ENCODE measurements around the gene TXNL4A.
"Not testable (repeated sequence)": the region's sequence is repeated elsewhere in the genome, so short reads cannot be mapped to it uniquely, and the experiment has no call there.

The TXNL4A gene

GRCh38 chr18:80011496-80012137 lies 23.3 kb upstream of the TXNL4A start:
- H3K36me3 ChIP-seq (ENCODE audit: control insufficient read depth in 2 of 2, insufficient read depth in 1 of 2, low read length in 2 of 2); H3K9me3 ChIP-seq (ENCODE audit: control insufficient read depth, insufficient read depth, low read depth, low read length); H3K4me1 ChIP-seq (ENCODE audit: control insufficient read depth, insufficient read depth, low read length); POLR2A ChIA-PET; H3K27ac ChIP-seq (ENCODE audit: extremely low read depth, low read depth, low read length); H3K4me3 ChIP-seq (ENCODE audit: low read depth, low read length): not testable (repeated sequence)
- CTCF ChIA-PET = interaction anchor here (0.8 kb wide), 1 partner anchor 11 kb away, joined by 5 read pairs; no protein-coding TSS in a partner anchor

GRCh38 chr18:80010551-80010906 lies 22.2 kb upstream of the TXNL4A start:
- POLR2A ChIA-PET = no interaction called here

GRCh38 chr18:80009661-80010550 lies 21.5 kb upstream of the TXNL4A start:
- Histone ChIP-seq H3K4me3 (ENCODE audit: low read depth, low read length) (no peak overlapping the region), H3K27ac (ENCODE audit: extremely low read depth, low read depth, low read length) (no peak overlapping the region), H3K4me1 (ENCODE audit: control insufficient read depth, insufficient read depth, low read length) (no peaks in the 10 kb centered on the region), H3K36me3 (ENCODE audit: control insufficient read depth in 2 of 2, insufficient read depth in 1 of 2, low read length in 2 of 2) (no peaks in the 10 kb centered on the region), H3K9me3 (ENCODE audit: control insufficient read depth, insufficient read depth, low read depth, low read length) (no peaks in the 10 kb centered on the region)
- CTCF ChIA-PET = interaction anchor here (0.7 kb wide), 1 partner anchor 13 kb away, joined by 3 read pairs; no protein-coding TSS in a partner anchor
- no peak for TF ChIP-seq ZNF18 (tag by site-specific recombination; IDR thresholded peaks at IDR 0.05)
- TF ChIP-seq ZNF555 (tag by site-specific recombination; conservative IDR thresholded peaks at IDR 0.05) = no peak
- POLR2A ChIA-PET = no interaction called here

More at GRCh38 chr18:80010551-80010906, 22.2 kb upstream of the TXNL4A start:
- CTCF ChIA-PET = interaction anchor here (0.7 kb wide), 1 partner anchor 12 kb away, joined by 3 read pairs; no protein-coding TSS in a partner anchor
- Histone ChIP-seq H3K36me3 (ENCODE audit: control insufficient read depth in 2 of 2, insufficient read depth in 1 of 2, low read length in 2 of 2) (no peaks in the 10 kb centered on the region), H3K27ac (ENCODE audit: extremely low read depth, low read depth, low read length) (no peak overlapping the region), H3K9me3 (ENCODE audit: control insufficient read depth, insufficient read depth, low read depth, low read length) (no peaks in the 10 kb centered on the region), H3K4me3 (ENCODE audit: low read depth, low read length) (no peak overlapping the region), H3K4me1 (ENCODE audit: control insufficient read depth, insufficient read depth, low read length) (no peaks in the 10 kb centered on the region)
- TF ChIP-seq GLI2 (tag by site-specific recombination; IDR thresholded peaks at IDR 0.05; ENCODE audit: borderline replicate concordance, low read depth) (no peak), ZNF398 (tag by site-specific recombination; IDR thresholded peaks at IDR 0.05) (no peak), ZNF530 (tag by site-specific recombination; IDR thresholded peaks at IDR 0.05; ENCODE audit: low read depth) (no peak), ZNF140 (tag by site-specific recombination; IDR thresholded peaks at IDR 0.05) (no peak), TCF7L2 (IDR thresholded peaks at IDR 0.05; ENCODE audit: borderline replicate concordance, low read depth, low read length) (no peak), ZNF223 (tag by site-specific recombination; IDR thresholded peaks at IDR 0.05) (no peak), ZNF2 (tag by site-specific recombination; IDR thresholded peaks at IDR 0.05) (no peak), HOXC10 (CRISPR knock-in tag; IDR thresholded peaks at IDR 0.05) (no peak), ZNF664 (tag by site-specific recombination; IDR thresholded peaks at IDR 0.05) (no peak)

GRCh38 chr18:80006724-80007123 lies 18.4 kb upstream of the TXNL4A start:
- Histone ChIP-seq H3K9me3 (ENCODE audit: control insufficient read depth, insufficient read depth, low read depth, low read length) (no peaks in the 10 kb centered on the region), H3K27ac (ENCODE audit: extremely low read depth, low read depth, low read length) (no peak overlapping the region), H3K4me1 (ENCODE audit: control insufficient read depth, insufficient read depth, low read length) (no peaks in the 10 kb centered on the region), H3K36me3 (ENCODE audit: control insufficient read depth in 2 of 2, insufficient read depth in 1 of 2, low read length in 2 of 2) (no peaks in the 10 kb centered on the region), H3K4me3 (ENCODE audit: low read depth, low read length) (no peak overlapping the region)
- no peak for TF ChIP-seq ZBTB17 (tag by site-specific recombination; IDR thresholded peaks at IDR 0.05)
- TF ChIP-seq ZNF658 (tag by site-specific recombination; IDR thresholded peaks at IDR 0.05) = no peak
- no peak for TF ChIP-seq ZNF324 (tag by site-specific recombination; IDR thresholded peaks at IDR 0.05)
- TF ChIP-seq MEIS1 (CRISPR knock-in tag; IDR thresholded peaks at IDR 0.05; ENCODE audit: borderline replicate concordance) = no peak
- TF ChIP-seq, protein P1, sequence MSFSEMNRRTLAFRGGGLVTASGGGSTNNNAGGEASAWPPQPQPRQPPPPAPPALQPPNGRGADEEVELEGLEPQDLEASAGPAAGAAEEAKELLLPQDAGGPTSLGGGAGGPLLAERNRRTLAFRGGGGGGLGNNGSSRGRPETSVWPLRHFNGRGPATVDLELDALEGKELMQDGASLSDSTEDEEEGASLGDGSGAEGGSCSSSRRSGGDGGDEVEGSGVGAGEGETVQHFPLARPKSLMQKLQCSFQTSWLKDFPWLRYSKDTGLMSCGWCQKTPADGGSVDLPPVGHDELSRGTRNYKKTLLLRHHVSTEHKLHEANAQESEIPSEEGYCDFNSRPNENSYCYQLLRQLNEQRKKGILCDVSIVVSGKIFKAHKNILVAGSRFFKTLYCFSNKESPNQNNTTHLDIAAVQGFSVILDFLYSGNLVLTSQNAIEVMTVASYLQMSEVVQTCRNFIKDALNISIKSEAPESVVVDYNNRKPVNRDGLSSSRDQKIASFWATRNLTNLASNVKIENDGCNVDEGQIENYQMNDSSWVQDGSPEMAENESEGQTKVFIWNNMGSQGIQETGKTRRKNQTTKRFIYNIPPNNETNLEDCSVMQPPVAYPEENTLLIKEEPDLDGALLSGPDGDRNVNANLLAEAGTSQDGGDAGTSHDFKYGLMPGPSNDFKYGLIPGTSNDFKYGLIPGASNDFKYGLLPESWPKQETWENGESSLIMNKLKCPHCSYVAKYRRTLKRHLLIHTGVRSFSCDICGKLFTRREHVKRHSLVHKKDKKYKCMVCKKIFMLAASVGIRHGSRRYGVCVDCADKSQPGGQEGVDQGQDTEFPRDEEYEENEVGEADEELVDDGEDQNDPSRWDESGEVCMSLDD (tag by site-specific recombination; IDR thresholded peaks at IDR 0.05) = no peak
- POLR2A ChIA-PET = no interaction called here
- CTCF ChIA-PET = interaction anchor here (0.6 kb wide), 1 partner anchor 209 kb away, joined by 4 read pairs; the partner anchor contains the start of gene KCNG2

Measured in HEK293 (cell line).